VCaP (cell line): ENCODE data around the gene MYH9.

Experiments used
- H3K27ac ChIP-seq: fragments of 450-650 bp; 2 replicates; pipeline ENCODE4 v1.5.1; 2017
- TF ChIP-seq, protein P1 (sequence below): fragments of 450-650 bp; conservative IDR thresholded peaks from 2 replicates; pipeline ENCODE4 v1.5.1; 2017; ENCODE audit warnings: mild to moderate bottlenecking, moderate library complexity

The MYH9 gene

DNA sequence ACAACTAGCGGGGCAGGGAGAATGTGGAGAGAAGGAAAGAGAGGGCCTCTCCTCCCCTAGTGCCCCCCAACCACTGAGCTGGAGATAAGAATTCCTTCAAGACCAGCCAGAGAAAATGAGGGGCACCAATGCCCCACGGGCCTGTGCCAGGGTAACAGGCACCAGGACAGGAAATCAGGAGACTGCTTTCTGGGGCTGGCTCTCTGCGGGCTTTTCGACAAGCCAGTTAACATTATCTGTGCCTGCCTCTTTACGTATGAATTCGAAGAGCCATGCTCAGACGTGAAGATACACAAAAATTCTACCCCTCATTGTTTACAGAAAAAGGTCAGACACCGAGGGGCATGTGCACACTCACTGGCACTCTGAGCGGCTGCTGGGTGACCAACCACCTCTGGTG lies 52.1 kb downstream of the MYH9 start:
- TF ChIP-seq, protein P1, sequence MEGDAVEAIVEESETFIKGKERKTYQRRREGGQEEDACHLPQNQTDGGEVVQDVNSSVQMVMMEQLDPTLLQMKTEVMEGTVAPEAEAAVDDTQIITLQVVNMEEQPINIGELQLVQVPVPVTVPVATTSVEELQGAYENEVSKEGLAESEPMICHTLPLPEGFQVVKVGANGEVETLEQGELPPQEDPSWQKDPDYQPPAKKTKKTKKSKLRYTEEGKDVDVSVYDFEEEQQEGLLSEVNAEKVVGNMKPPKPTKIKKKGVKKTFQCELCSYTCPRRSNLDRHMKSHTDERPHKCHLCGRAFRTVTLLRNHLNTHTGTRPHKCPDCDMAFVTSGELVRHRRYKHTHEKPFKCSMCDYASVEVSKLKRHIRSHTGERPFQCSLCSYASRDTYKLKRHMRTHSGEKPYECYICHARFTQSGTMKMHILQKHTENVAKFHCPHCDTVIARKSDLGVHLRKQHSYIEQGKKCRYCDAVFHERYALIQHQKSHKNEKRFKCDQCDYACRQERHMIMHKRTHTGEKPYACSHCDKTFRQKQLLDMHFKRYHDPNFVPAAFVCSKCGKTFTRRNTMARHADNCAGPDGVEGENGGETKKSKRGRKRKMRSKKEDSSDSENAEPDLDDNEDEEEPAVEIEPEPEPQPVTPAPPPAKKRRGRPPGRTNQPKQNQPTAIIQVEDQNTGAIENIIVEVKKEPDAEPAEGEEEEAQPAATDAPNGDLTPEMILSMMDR, result no peak
- peak overlapping the region; percentile 83 for H3K27ac ChIP-seq

DNA sequence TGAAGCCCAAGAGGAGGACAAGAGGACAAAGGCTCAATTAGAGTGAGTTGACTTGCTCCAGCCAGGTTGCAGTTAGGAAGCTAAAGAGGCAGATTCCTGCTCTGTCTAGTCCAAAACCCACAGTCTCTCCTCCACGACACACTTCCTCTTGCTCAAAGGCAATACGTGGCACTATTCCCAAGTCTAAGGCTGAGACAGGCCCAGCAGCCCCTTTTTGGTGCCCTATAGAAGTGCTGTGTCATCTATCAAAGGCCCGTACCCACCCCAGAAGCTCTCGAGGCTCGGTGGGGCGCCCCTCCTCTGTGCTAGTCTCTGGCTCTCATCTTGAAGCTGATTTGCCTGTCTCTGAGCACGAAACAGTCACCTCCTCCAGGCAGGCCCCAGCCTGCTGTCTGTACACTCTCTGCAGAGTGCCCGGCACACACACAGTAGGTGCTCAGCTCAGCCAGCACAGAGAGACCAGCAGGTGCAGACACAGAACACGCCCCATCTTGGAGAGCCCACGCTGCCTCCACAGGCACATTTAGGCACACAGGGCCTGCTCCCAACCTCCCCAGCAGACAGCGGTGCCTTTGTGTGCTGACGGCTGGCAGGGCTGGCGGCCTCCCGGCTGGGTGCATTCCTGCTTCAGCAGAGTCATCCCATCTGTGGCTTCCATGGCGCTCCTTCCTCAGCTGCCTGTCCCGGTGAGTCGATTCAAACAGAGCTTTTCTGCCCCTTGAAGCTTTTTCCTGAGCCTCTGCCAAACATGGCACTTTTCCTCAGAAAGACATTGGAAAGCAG lies 52.8 kb downstream of the MYH9 start:
- peak overlapping the region; percentile 83 for H3K27ac ChIP-seq
- TF ChIP-seq, protein P1, result no peak

DNA sequence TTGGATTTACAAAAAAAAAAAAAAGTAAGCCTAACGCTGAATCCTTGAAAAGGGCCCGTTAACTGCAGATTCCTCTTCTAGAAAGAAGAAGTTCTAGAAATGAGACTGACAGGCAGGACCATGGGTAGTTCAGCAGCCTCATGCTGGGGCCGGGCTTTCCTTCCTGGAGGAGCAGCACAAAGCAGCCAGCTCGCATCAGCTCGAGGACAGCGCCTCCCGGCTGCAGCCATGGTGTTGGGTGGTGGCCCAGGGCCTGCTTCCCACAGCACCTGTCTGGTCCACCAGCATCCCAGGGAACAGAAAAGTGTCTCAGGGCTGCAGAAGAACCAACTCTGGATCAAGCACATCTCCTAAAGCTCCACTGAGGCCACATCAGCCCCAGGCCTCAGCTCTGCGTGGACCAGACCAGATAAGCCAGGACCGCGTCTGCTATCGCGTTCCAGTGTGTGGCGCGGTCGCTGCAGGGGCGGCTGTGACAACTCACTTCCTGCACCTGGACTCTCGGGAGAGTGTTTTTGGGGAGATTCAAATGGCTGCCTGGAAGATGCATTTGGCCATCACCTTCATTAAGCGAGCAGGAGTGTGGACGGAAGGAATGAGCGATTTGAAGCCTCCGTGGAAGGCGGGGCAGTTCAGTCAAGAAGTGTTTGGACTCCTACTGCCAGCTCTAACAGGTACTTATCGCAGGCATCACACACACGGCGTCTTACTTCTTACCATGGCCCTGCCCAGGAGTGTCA lies 53.5 kb downstream of the MYH9 start:
- TF ChIP-seq, protein P1, result no peak
- H3K27ac ChIP-seq, result peak overlapping the region; percentile 83

DNA sequence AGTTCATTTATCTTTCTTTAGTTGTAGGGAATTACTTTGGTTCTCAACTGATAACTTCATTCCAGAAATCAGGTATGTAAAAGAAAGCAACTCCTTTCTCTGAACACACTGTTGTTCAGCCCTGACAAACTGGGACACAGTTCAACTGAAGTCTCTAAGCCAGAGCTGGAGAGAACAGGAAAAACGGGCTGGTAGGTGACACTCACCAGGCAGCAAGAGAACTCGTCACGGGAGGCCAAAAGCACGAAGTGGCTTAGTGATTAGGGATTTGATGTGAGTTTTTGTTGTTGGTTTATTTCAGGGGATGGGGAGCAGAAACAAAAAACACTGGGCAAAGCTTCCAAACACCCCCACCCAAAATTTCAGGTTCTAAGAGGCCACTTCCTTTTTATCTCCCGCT lies 54.1 kb downstream of the MYH9 start:
- H3K27ac ChIP-seq, result peak overlapping the region; percentile 83
- TF ChIP-seq, protein P1, result no peak

DNA sequence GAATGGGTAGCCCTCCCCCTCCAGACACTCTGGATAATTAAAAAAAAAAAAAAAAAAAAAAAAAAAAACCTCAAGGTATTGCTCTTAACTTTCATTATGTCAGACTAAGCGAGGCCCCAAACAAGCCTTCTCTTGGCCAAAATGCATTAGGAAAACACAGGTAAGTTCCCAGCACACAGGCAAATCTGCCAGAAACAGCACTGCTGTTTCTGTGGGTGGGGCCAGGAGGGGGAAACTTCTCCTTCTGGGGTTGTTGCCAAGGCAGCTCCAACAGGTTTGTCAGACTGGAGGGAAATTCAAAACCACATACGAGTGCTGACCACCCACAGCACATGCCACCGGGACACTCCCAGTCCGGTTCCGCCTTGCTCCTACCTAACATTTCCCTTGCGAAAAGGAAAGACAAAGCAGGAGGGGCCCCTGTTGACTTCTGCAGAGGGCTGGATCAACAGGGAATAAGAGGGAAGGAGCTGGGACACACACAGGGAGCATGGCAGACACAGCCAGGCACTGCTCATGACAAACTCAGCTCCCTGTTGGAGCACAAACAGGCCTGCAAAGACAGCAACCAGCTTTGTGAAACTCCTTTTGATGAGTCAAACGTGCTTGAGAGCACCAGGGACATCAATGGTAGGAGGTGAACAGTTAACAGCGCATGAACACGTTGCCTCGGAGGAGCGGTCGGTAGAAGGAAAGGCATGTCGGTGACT lies 55.0 kb downstream of the MYH9 start:
- TF ChIP-seq, protein P1, result no peak
- peak overlapping the region; percentile 83 for H3K27ac ChIP-seq

DNA sequence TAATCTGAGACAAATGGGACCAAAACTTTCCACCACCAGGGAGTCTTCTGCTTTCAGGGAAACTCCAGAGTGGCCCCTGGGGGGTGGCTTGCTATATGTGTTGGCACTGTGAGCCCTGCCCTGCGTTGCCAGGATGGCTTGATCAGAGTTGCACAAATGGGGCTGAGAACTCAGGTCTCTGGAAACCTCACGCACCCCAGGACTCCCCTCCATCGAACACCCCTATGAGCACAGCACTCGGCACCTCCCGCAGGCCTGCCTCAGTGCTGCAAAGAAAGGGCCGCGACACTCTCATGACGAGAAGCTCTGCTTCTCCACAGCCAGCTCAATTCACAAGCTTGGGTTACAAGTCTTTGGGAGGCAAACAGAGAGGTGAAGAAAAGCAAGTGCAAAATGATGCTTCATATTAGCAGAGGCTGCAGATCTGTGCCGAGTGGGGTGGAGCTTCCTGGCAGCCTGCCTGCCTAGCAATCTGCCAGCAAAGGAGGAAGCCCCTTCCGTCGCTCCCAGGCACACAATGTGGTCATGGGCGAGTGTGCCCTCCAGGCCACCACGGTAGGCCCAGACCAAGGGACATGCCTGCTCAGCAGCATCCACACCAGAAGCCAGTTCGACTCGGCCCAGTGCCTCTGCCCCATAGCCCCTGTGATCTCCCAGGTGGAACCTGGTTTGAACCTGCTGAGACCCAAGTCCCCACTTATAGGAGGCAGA lies 55.7 kb downstream of the MYH9 start:
- TF ChIP-seq, protein P1, result no peak
- H3K27ac ChIP-seq, result peak overlapping the region; percentile 83
